Measurements from ENCODE around the gene MMP23B.

- no peak for TF ChIP-seq CTCF (IDR thresholded peaks at IDR 0.05)
- no peak for TF ChIP-seq POLR2A (IDR thresholded peaks at IDR 0.05)
These were observed 31.0 kb upstream of the MMP23B start for GRCh38 chr1:1600861-1601563.

Data from right lobe of liver (tissue), 4 donors.